ENCODE results near the gene TGM4.
A peak's percentile ranks its signal among the peaks of the same experiment; 100 is the strongest.

The TGM4 gene

GRCh38 chr3:44918087-44918486 is 43.7 kb downstream of the TGM4 start:
- Histone ChIP-seq H3K27ac (no peak overlapping the region), H3K9me3 (replicated peaks in 1 of 11) (no peaks in the 10 kb centered on the region), H3K36me3 (peaks cover 27 to 62% (median 40%) of the 10 kb centered on the region in 11 experiments), H3K4me2 (no peak overlapping the region), H3K4me3 (no peak overlapping the region), H4K20me1 (no peaks in the 10 kb centered on the region; a peak in 1 of 22 replicates), H3K27me3 (no peaks in the 10 kb centered on the region), H3K9ac (no peak overlapping the region), H3K4me1 (peaks cover 0 to 8% (median 0%) of the 10 kb centered on the region in 10 experiments; a peak in 2 of 20 replicates)
- no peak for TF ChIP-seq Cebpa-rat (IDR thresholded peaks at IDR 0.05)

GRCh38 chr3:44918581-44918980 is 44.2 kb downstream of the TGM4 start:
- Histone ChIP-seq H3K36me3 (peaks cover 30 to 67% (median 45%) of the 10 kb centered on the region in 11 experiments), H3K27ac (no peak overlapping the region)

DNA sequence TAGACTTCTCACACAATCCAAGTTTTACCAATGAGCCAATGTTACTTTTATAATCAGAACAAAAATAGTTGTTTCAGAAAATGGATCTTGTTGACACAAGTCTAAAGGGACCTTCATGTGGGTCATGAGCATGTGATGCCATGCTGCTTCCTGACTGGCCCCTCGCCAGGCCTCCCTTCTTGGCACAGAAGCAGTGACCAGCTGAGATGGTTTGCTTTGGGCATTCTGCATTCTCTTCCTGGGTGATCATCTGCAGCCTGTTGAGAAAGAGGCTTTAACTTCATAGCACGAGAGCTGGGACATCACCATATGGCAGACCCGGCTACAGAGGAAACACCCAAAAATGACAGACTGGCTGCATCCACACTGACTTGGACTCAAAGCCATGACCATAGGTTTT is 45.7 kb downstream of the TGM4 start:
- Histone ChIP-seq H3K9me3 (replicated peaks in 1 of 11) (no peaks in the 10 kb centered on the region), H3K4me3 (no peak overlapping the region), H3K36me3 (peaks cover 40 to 82% (median 60%) of the 10 kb centered on the region in 11 experiments), H3K4me2 (no peak overlapping the region), H3K4me1 (peaks cover 0 to 8% (median 0%) of the 10 kb centered on the region in 10 experiments; a peak in 2 of 20 replicates), H3K27ac (no peak overlapping the region), H3K9ac (no peak overlapping the region), H3K27me3 (no peaks in the 10 kb centered on the region), H4K20me1 (no peaks in the 10 kb centered on the region; a peak in 1 of 22 replicates)
- TF ChIP-seq Cebpa-rat (IDR thresholded peaks at IDR 0.05): no peak

More at GRCh38 chr3:44918581-44918980, 44.2 kb downstream of the TGM4 start:
- Histone ChIP-seq H3K9me3 (replicated peaks in 1 of 11) (no peaks in the 10 kb centered on the region), H3K4me3 (no peak overlapping the region), H3K27me3 (no peaks in the 10 kb centered on the region), H3K4me1 (peaks cover 0 to 8% (median 0%) of the 10 kb centered on the region in 10 experiments; a peak in 2 of 20 replicates), H4K20me1 (no peaks in the 10 kb centered on the region; a peak in 1 of 22 replicates), H3K9ac (no peak overlapping the region), H3K4me2 (no peak overlapping the region)
- TF ChIP-seq Cebpa-rat (IDR thresholded peaks at IDR 0.05): no peak

- TF ChIP-seq Cebpa-rat (IDR thresholded peaks at IDR 0.05): no peak
- Histone ChIP-seq H3K9ac (no peak overlapping the region), H3K4me1 (no peaks in the 10 kb centered on the region), H3K36me3 (peaks cover 65 to 91% (median 85%) of the 10 kb centered on the region in 11 experiments), H3K27ac (peak overlapping the region in 1 of 11 experiments; percentile 8; a peak in 1 of 22 replicates), H3K27me3 (no peaks in the 10 kb centered on the region), H3K4me2 (no peak overlapping the region; a peak in 1 of 22 replicates), H3K4me3 (no peak overlapping the region), H3K9me3 (replicated peaks in 1 of 11) (no peaks in the 10 kb centered on the region), H4K20me1 (no peaks in the 10 kb centered on the region)
Observed at GRCh38 chr3:44923632-44924456, 49.4 kb downstream of the TGM4 start.

DNA sequence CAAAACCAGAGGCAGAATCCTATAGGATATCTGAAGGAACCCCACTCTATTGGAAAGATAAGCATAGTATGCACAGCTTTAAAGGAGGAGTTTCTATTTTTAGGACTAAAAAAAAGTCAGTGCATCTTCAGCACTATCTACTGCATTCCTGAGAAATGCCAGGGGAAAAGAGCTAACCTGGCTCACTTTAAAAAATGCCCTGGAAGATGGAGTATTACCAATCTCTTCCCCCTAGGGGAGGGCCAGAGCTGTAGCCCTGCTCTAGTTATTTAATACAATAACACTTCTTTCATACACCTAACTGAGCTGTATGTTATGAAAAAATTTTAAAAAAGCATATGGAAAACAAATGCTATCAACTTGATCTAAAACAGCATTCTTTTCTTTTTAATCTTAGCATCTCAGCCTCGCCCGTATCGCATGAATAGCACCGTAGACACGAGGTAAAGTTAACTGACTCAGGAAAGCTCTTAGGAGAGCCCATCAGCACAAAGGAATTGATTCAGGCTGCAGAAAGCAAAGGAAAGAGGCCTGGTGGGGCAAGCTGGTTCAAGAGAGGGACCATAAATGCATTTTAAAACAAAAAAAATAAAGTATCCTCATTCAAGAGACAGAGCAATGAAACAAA is 50.2 kb downstream of the TGM4 start:
- Histone ChIP-seq H3K4me2 (no peak overlapping the region), H4K20me1 (no peaks in the 10 kb centered on the region), H3K4me1 (no peaks in the 10 kb centered on the region), H3K27me3 (no peaks in the 10 kb centered on the region), H3K9me3 (replicated peaks in 1 of 11) (no peaks in the 10 kb centered on the region), H3K4me3 (no peak overlapping the region), H3K36me3 (peaks cover 72 to 95% (median 92%) of the 10 kb centered on the region in 11 experiments), H3K9ac (no peak overlapping the region), H3K27ac (no peak overlapping the region)
- no peak for TF ChIP-seq Cebpa-rat (IDR thresholded peaks at IDR 0.05)

DNA sequence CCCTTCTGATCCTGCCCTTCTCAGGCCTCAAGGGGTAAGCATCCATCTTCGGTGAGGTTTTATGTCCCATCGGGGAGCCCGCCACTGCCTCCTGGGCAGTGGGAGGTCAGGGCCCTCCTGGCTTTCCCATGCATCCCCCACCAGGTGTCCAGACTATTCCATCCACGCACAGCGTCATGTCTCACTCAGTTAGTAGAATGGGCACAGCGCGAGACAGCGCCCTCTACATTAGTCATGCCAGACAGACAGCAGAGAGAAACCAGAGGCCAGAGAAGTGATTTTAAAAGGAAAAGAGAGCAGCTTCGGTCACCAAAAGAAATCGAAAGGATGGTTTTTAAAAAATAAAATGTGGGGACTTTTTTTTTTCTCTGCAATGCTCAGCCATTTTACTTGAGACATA is 51.8 kb downstream of the TGM4 start:
- H3K27me3 ChIP-seq: no peaks in the 10 kb centered on the region
- H3K27ac ChIP-seq: no peak overlapping the region
- peaks cover 75 to 98% (median 95%) of the 10 kb centered on the region in 11 experiments for H3K36me3 ChIP-seq
- no peaks in the 10 kb centered on the region for H3K9me3 ChIP-seq (replicated peaks in 1 of 11)
- no peak overlapping the region for H3K4me2 ChIP-seq
- H4K20me1 ChIP-seq: 0 out of 22 replicates have a peak, but pooled peaks cover 0 to 9% (median 0%) of the 10 kb centered on the region in 11 experiments
- no peaks in the 10 kb centered on the region for H3K4me1 ChIP-seq
- H3K4me3 ChIP-seq: no peak overlapping the region
- no peak overlapping the region for H3K9ac ChIP-seq
- TF ChIP-seq Cebpa-rat (IDR thresholded peaks at IDR 0.05): no peak

DNA sequence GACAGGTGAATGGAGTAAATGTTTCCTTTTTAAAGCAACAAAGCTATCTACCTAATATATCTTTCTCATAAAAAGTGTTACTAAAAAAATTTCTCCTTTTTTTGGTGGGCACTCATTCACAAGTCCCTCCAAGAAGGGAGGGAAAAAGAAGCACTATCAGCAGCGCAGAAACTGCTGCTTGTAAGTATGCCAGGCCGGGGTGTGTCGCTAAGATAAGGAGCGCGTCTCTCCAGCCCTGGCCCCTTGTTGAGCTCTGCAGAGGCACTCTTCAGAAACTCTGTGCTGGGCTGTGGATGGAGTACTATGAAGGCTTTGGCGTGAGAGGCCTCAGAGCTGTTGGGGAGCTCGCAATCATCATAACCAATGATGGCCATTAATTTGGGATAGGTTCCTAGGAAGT is 52.5 kb downstream of the TGM4 start:
- Histone ChIP-seq H3K9me3 (replicated peaks in 1 of 11) (no peaks in the 10 kb centered on the region), H3K9ac (no peak overlapping the region), H3K27ac (no peak overlapping the region), H3K4me2 (no peak overlapping the region), H3K4me3 (no peak overlapping the region), H3K27me3 (no peaks in the 10 kb centered on the region), H3K4me1 (no peaks in the 10 kb centered on the region), H3K36me3 (peaks cover 77 to 98% (median 95%) of the 10 kb centered on the region in 11 experiments), H4K20me1 (0 out of 22 replicates have a peak, but pooled peaks cover 0 to 9% (median 0%) of the 10 kb centered on the region in 11 experiments)
- TF ChIP-seq Cebpa-rat (IDR thresholded peaks at IDR 0.05): no peak

DNA sequence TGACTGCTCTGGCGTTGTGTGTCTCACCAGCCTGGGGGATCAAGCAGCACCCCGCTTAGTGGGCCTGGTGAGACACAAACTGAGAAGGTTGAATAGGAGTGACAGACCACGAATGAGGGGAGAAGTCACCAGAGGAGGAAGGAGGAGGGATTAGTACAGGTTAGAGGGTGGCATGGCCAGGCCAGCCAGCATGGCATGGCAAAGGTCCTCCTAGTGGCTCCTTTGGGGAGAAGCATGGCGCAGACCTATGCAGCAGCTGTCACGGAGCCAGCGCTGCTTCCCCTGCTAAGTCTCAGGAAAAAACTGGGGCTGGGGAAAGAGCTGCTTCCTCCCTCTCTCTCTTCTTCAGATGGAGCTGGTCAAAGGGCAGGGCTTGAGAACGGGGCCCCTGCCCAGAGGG is 53.0 kb downstream of the TGM4 start:
- Histone ChIP-seq H3K36me3 (peaks cover 77 to 98% (median 95%) of the 10 kb centered on the region in 11 experiments), H3K9ac (no peak overlapping the region)

GRCh38 chr3:44929782-44930181 is 55.4 kb downstream of the TGM4 start:
- Histone ChIP-seq H3K27me3 (no peaks in the 10 kb centered on the region), H3K9me3 (replicated peaks in 1 of 11) (no peaks in the 10 kb centered on the region), H3K36me3 (peaks cover 94 to 100% (median 100%) of the 10 kb centered on the region in 11 experiments), H3K4me3 (no peak overlapping the region), H3K4me2 (no peak overlapping the region), H3K4me1 (peaks cover 0 to 10% (median 6%) of the 10 kb centered on the region in 10 experiments; a peak in 7 of 20 replicates), H4K20me1 (peaks cover 0 to 9% (median 0%) of the 10 kb centered on the region in 11 experiments; a peak in 2 of 22 replicates), H3K27ac (no peak overlapping the region), H3K9ac (no peak overlapping the region)
- no peak for TF ChIP-seq Cebpa-rat (IDR thresholded peaks at IDR 0.05)

More for the DNA sequence above, 53.0 kb downstream of the TGM4 start:
- H3K27me3 ChIP-seq: no peaks in the 10 kb centered on the region
- 0 out of 22 replicates have a peak, but pooled peaks cover 0 to 9% (median 0%) of the 10 kb centered on the region in 11 experiments for H4K20me1 ChIP-seq
- H3K4me2 ChIP-seq: no peak overlapping the region
- H3K9me3 ChIP-seq (replicated peaks in 1 of 11): no peaks in the 10 kb centered on the region
- H3K4me3 ChIP-seq: no peak overlapping the region
- H3K27ac ChIP-seq: no peak overlapping the region
- no peak for TF ChIP-seq Cebpa-rat (IDR thresholded peaks at IDR 0.05)
- no peaks in the 10 kb centered on the region for H3K4me1 ChIP-seq

Measured in BLaER1 treated with 17β-estradiol and CSF1 and Interleukin-3, amounts not matched to agents 10 nM and 100 nM (cell line).